Osteoblast (primary cell): ENCODE data around the gene MAGI1. TPM values are rescaled to one million over a fixed set of nuclear protein-coding genes. Genes with fewer than 3 reads are reported as not detected.

ENCODE experiments used
- DNase-seq: peaks from one replicate; pipeline ENCODE4 v3.0.0; 2011; ENCODE audit warnings: low spot score, mixed read lengths; ENCODE audit not compliant: insufficient read length; ENCODE audit errors: missing footprints
- H2AFZ ChIP-seq: 2 replicates; pipeline ENCODE4 v1.6.0; 2011; ENCODE audit warnings: mild to moderate bottlenecking, low read length
- H3K27ac ChIP-seq: 2 replicates; pipeline ENCODE4 v1.5.1; 2011; ENCODE audit warnings: mild to moderate bottlenecking, low read depth, low read length, moderate library complexity
- H3K27me3 ChIP-seq: 2 replicates; pipeline ENCODE4 v1.6.0; 2012; ENCODE audit warnings: mild to moderate bottlenecking, control low read depth, inconsistent platforms, low read length, moderate library complexity; ENCODE audit not compliant: insufficient read depth
- H3K36me3 ChIP-seq: 2 replicates; pipeline ENCODE4 v1.5.1; 2011; ENCODE audit warnings: mild to moderate bottlenecking, low read length, control low read depth, moderate library complexity; ENCODE audit not compliant: insufficient read depth
- H3K4me1 ChIP-seq: 2 replicates; pipeline ENCODE4 v1.5.1; 2011; ENCODE audit warnings: mild to moderate bottlenecking, low read length, control low read depth, moderate library complexity; ENCODE audit not compliant: insufficient read depth
- H3K4me2 ChIP-seq: 2 replicates; pipeline ENCODE4 v1.6.0; 2011; ENCODE audit warnings: mild to moderate bottlenecking, low read length; ENCODE audit not compliant: insufficient read depth
- H3K4me3 ChIP-seq: fragments of 200-600 bp; sonication (generic); 3 replicates; pipeline ENCODE4 v1.5.1; 2012; ENCODE audit warnings: mild to moderate bottlenecking, low read length, inconsistent platforms; ENCODE audit not compliant: insufficient read depth
- H3K79me2 ChIP-seq: 2 replicates; pipeline ENCODE4 v1.6.0; 2012; ENCODE audit warnings: mild to moderate bottlenecking, low read length, control low read depth, inconsistent platforms; ENCODE audit not compliant: insufficient read depth
- H3K9me3 ChIP-seq: 2 replicates; pipeline ENCODE4 v1.5.1; 2011; ENCODE audit warnings: low read depth, low read length, control low read depth
- H4K20me1 ChIP-seq: 2 replicates; pipeline ENCODE4 v1.6.0; 2012; ENCODE audit warnings: mild to moderate bottlenecking, low read length, control low read depth; ENCODE audit not compliant: insufficient read depth
- total RNA-seq: library from RNA; depleted of rRNA; stranded (reverse); fragments of >200 nt; gene quantifications from 2 replicates; pipeline ENCODE4 v1.2.3, GENCODE V29; 2012
- TF ChIP-seq, protein P1 (sequence below): IDR thresholded peaks from 2 replicates; pipeline ENCODE4 v1.5.1; 2011; ENCODE audit warnings: mild to moderate bottlenecking, low read depth, low read length, moderate library complexity; ENCODE audit errors: extremely low read depth

MAGI1 gene
- total RNA-seq, 1 donor = 66.6 TPM

DNA sequence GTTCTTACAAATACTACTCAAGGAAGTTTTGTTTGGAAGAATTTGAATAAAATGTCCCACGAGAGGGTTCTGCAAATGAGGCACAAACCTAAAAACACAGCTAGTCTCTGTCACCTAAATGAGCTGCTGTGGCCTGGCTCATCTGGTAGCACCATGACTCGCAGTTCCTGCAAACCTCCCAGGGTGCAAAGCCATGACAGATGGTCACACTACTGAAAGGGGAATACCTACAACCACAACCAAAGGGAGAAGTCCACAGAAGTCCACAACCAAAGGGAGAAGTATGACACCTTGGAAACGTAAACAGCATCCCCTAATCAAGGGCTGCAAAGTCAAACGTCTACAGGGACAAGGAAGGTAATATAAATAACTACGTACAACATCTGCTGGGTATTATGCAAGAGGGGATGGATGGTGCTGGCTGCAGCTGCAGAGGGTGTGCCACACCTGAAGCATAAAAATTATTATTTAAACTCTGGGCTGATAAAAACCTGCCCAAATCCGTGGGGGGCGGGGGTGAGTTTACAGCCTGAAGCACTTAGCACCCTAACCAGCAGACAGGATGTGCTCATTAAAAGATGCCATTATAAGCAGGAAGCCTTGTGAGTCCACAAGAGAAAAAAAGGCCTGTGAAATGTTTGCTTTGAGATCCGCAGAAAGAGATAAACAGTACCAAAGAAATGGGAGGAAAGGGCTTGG lies 184.0 kb downstream of the MAGI1 start:
- TF ChIP-seq, protein P1, sequence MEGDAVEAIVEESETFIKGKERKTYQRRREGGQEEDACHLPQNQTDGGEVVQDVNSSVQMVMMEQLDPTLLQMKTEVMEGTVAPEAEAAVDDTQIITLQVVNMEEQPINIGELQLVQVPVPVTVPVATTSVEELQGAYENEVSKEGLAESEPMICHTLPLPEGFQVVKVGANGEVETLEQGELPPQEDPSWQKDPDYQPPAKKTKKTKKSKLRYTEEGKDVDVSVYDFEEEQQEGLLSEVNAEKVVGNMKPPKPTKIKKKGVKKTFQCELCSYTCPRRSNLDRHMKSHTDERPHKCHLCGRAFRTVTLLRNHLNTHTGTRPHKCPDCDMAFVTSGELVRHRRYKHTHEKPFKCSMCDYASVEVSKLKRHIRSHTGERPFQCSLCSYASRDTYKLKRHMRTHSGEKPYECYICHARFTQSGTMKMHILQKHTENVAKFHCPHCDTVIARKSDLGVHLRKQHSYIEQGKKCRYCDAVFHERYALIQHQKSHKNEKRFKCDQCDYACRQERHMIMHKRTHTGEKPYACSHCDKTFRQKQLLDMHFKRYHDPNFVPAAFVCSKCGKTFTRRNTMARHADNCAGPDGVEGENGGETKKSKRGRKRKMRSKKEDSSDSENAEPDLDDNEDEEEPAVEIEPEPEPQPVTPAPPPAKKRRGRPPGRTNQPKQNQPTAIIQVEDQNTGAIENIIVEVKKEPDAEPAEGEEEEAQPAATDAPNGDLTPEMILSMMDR = no peak
- H3K79me2 ChIP-seq = peaks cover 63% of the 10 kb centered on the region
- H2AFZ ChIP-seq = no peak overlapping the region
- no peaks in the 10 kb centered on the region for H3K9me3 ChIP-seq
- peaks cover 40% of the 10 kb centered on the region for H4K20me1 ChIP-seq
- H3K4me3 ChIP-seq = no peak overlapping the region
- H3K27ac ChIP-seq = no peak overlapping the region
- peaks cover 27% of the 10 kb centered on the region for H3K4me1 ChIP-seq
- DNase-seq = no peak
- no peak overlapping the region for H3K4me2 ChIP-seq
- H3K27me3 ChIP-seq = no peaks in the 10 kb centered on the region
- H3K36me3 ChIP-seq = no peaks in the 10 kb centered on the region

GRCh38 chr3:65851827-65852226 lies 186.9 kb downstream of the MAGI1 start:
- Histone ChIP-seq H2AFZ (no peak overlapping the region), H3K27me3 (no peaks in the 10 kb centered on the region), H3K4me2 (peak overlapping the region; percentile 22), H3K36me3 (no peaks in the 10 kb centered on the region), H3K9me3 (no peaks in the 10 kb centered on the region), H3K27ac (peak overlapping the region; percentile 40), H3K79me2 (peaks cover 58% of the 10 kb centered on the region), H4K20me1 (peaks cover 27% of the 10 kb centered on the region), H3K4me3 (no peak overlapping the region), H3K4me1 (peaks cover 27% of the 10 kb centered on the region)
- peak; percentile 92 for DNase-seq
- TF ChIP-seq, protein P1 = no peak

- DNase-seq = no peak
- Histone ChIP-seq H3K36me3 (no peaks in the 10 kb centered on the region), H3K27ac (no peak overlapping the region), H3K4me1 (peaks cover 20% of the 10 kb centered on the region), H3K27me3 (no peaks in the 10 kb centered on the region), H3K9me3 (no peaks in the 10 kb centered on the region), H3K4me2 (no peak overlapping the region), H2AFZ (no peak overlapping the region), H3K79me2 (peaks cover 64% of the 10 kb centered on the region), H3K4me3 (no peak overlapping the region), H4K20me1 (peaks cover 23% of the 10 kb centered on the region)
- TF ChIP-seq, protein P1 = no peak
Measured at GRCh38 chr3:65850261-65850660, 188.5 kb downstream of the MAGI1 start.

GRCh38 chr3:65848024-65848423 lies 190.7 kb downstream of the MAGI1 start:
- H3K4me2 ChIP-seq = no peak overlapping the region
- peaks cover 15% of the 10 kb centered on the region for H3K4me1 ChIP-seq
- TF ChIP-seq, protein P1 = no peak
- peaks cover 22% of the 10 kb centered on the region for H4K20me1 ChIP-seq
- no peaks in the 10 kb centered on the region for H3K36me3 ChIP-seq
- H3K4me3 ChIP-seq = no peak overlapping the region
- DNase-seq = no peak
- H3K27me3 ChIP-seq = no peaks in the 10 kb centered on the region
- no peak overlapping the region for H2AFZ ChIP-seq
- H3K27ac ChIP-seq = no peak overlapping the region
- H3K79me2 ChIP-seq = peaks cover 68% of the 10 kb centered on the region
- no peaks in the 10 kb centered on the region for H3K9me3 ChIP-seq
